ENCODE results near the gene ANKS1B.

DNA sequence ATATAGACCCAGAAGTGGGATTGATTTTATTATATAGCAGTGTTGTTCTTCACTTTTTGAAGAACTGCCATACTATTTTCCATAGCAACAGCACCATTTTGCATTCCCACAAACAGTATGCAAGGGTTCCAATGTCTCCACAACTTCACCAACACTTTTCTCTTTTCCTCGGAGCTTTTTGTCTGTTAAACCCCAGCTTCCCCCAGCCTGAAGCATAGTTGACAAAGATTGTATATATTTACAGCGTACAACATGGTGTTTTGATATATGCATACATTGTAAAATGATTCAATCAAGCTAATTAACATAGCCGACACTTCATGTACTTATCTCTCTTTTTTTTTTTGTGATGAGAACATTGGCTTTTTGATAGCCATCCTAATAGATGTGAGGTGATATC lies 982.6 kb downstream of the ANKS1B start:
- no peak for TF ChIP-seq CTCF (IDR thresholded peaks at IDR 0.05; ENCODE audit: insufficient read depth, low read depth, low read length)
- TF ChIP-seq EZH2 (IDR thresholded peaks at IDR 0.05; ENCODE audit: insufficient read depth, low read length) = no peak
